GM21529 (cell line): ENCODE data around the gene TAF10.

Experiments used
- ATAC-seq: cut with Tn5 transposase; IDR thresholded peaks from one replicate; pipeline ENCODE4 v1.9.1; 2021; ENCODE audit not compliant: unreplicated experiment

Gene TAF10

GRCh38 chr11:6609502-6610015 lies 2.5 kb downstream of the TAF10 start:
- ATAC-seq = no peak

GRCh38 chr11:6608726-6609501 lies 3.1 kb downstream of the TAF10 start:
- ATAC-seq = no peak

GRCh38 chr11:6608011-6608410 lies 4.0 kb downstream of the TAF10 start:
- no peak for ATAC-seq

GRCh38 chr11:6607190-6607795 lies 4.7 kb downstream of the TAF10 start:
- ATAC-seq = no peak

- ATAC-seq = peak; percentile 44
Observed at GRCh38 chr11:6606471-6607189, 5.4 kb downstream of the TAF10 start.

- no peak for ATAC-seq
Observed at GRCh38 chr11:6604790-6605189, 7.2 kb downstream of the TAF10 start.

GRCh38 chr11:6604081-6604626 lies 7.9 kb downstream of the TAF10 start:
- ATAC-seq = peak; percentile 46

- peak; percentile 70 for ATAC-seq
Observed at GRCh38 chr11:6603287-6604080, 8.5 kb downstream of the TAF10 start, which contains the start of the genes ILK and RRP8. Gene ILK (plus strand): TSS chr11:6603774. CDS start chr11:6604272, 498 bp downstream. Gene RRP8 (minus strand): TSS chr11:6603616. CDS start chr11:6603502, 114 bp downstream.

- no peak for ATAC-seq
Observed at GRCh38 chr11:6602096-6602940, 9.7 kb downstream of the TAF10 start.

- ATAC-seq = no peak
Observed at GRCh38 chr11:6601041-6601461, 11.0 kb downstream of the TAF10 start.

- no peak for ATAC-seq
Observed at GRCh38 chr11:6599881-6600390, 12.1 kb downstream of the TAF10 start.

- no peak for ATAC-seq
Observed at GRCh38 chr11:6599449-6599848, 12.6 kb downstream of the TAF10 start.

- ATAC-seq = no peak
Observed at GRCh38 chr11:6598555-6598954, 13.5 kb downstream of the TAF10 start.

- no peak for ATAC-seq
Observed at GRCh38 chr11:6596239-6596877, 15.7 kb downstream of the TAF10 start.

- no peak for ATAC-seq
Observed at GRCh38 chr11:6594142-6594768, 17.8 kb downstream of the TAF10 start.

GRCh38 chr11:6588018-6588417 lies 24.0 kb downstream of the TAF10 start:
- no peak for ATAC-seq

- no peak for ATAC-seq
Observed at GRCh38 chr11:6587360-6587953, 24.6 kb downstream of the TAF10 start.
